HepG2 (cell line): ENCODE measurements around the gene MT1F. TPM values are rescaled to one million over a fixed set of nuclear protein-coding genes. Genes with fewer than 3 reads are reported as not detected.

Experiments used
- AKNA ChIP-seq: sonication (generic); formaldehyde crosslinking; IDR thresholded peaks from 2 replicates; pipeline ENCODE4 v1.4.0; 2020; ENCODE audit warnings: missing genetic modification reagents, borderline replicate concordance
- ARID4A ChIP-seq: sonication (generic); formaldehyde crosslinking; IDR thresholded peaks from 2 replicates; pipeline ENCODE4 v1.5.0; 2020; ENCODE audit warnings: mild to moderate bottlenecking, missing genetic modification reagents, borderline replicate concordance
- GPN1 ChIP-seq: sonication (generic); formaldehyde crosslinking; IDR thresholded peaks from 2 replicates; pipeline ENCODE4 v1.5.1; 2020; ENCODE audit warnings: missing genetic modification reagents, borderline replicate concordance
- HIVEP1 ChIP-seq: sonication (generic); formaldehyde crosslinking; IDR thresholded peaks from 2 replicates; pipeline ENCODE4 v1.4.0; 2020; ENCODE audit warnings: mild to moderate bottlenecking, missing genetic modification reagents
- HNRNPLL ChIP-seq: fragments of 200-400 bp; formaldehyde crosslinking; IDR thresholded peaks from 2 replicates; pipeline ENCODE4 v1.6.1; 2017; ENCODE audit warnings: mild to moderate bottlenecking, low read depth, low read length; ENCODE audit not compliant: poor library complexity, severe bottlenecking
- ISX ChIP-seq: sonication (generic); formaldehyde crosslinking; conservative IDR thresholded peaks from 2 replicates; pipeline ENCODE4 v1.5.0; 2020; ENCODE audit warnings: missing genetic modification reagents
- MEF2D ChIP-seq: sonication (generic); formaldehyde crosslinking; IDR thresholded peaks from 2 replicates; pipeline ENCODE4 v1.5.1; 2020; ENCODE audit warnings: mild to moderate bottlenecking, missing genetic modification reagents
- NCOA5 ChIP-seq: sonication (generic); formaldehyde crosslinking; IDR thresholded peaks from 2 replicates; pipeline ENCODE4 v1.4.0; 2020; ENCODE audit warnings: missing genetic modification reagents
- PHF20 ChIP-seq: sonication (generic); formaldehyde crosslinking; IDR thresholded peaks from 2 replicates; pipeline ENCODE4 v1.5.0; 2020; ENCODE audit warnings: mild to moderate bottlenecking, missing genetic modification reagents
- TFDP2 ChIP-seq: sonication (generic); formaldehyde crosslinking; IDR thresholded peaks from 2 replicates; pipeline ENCODE4 v1.4.0; 2020; ENCODE audit warnings: missing genetic modification reagents
- USF2 ChIP-seq, 2 experiments: sonication (generic) in 1 of 2; formaldehyde crosslinking in 1 of 2; IDR thresholded peaks; 2 replicates each; pipeline versions ENCODE4 v1.5.1 to v1.6.1; 2011 to 2020; ENCODE audit warnings: borderline replicate concordance in 1 of 2, low read depth in 1 of 2, low read length in 1 of 2, mild to moderate bottlenecking in 1 of 2, missing genetic modification reagents in 1 of 2, moderate library complexity in 1 of 2
- XRCC5 ChIP-seq: fragments of 200-400 bp; formaldehyde crosslinking; optimal IDR thresholded peaks from 2 replicates; pipeline ENCODE3; 2017; ENCODE audit warnings: mild to moderate bottlenecking, low read length
- ZMYM3 ChIP-seq: sonication (generic); formaldehyde crosslinking; IDR thresholded peaks from 2 replicates; pipeline ENCODE4 v1.5.1; 2020; ENCODE audit warnings: mild to moderate bottlenecking, missing genetic modification reagents
- ZNF274 ChIP-seq: sonication (generic); formaldehyde crosslinking; IDR thresholded peaks from 2 replicates; pipeline ENCODE4 v1.5.1; 2020; ENCODE audit warnings: mild to moderate bottlenecking, missing genetic modification reagents
- ZNF724P ChIP-seq: sonication (generic); formaldehyde crosslinking; IDR thresholded peaks from 2 replicates; pipeline ENCODE4 v1.8.0; 2022; ENCODE audit warnings: missing genetic modification reagents, borderline replicate concordance
- ZNF777 ChIP-seq: sonication (generic); formaldehyde crosslinking; IDR thresholded peaks from 2 replicates; pipeline ENCODE4 v1.4.0; 2020; ENCODE audit warnings: missing genetic modification reagents
- polyA plus RNA-seq, 8 experiments: library from polyadenylated mRNA; depleted of rRNA in 3 of 8; stranded (reverse) in 7 of 8; unstranded in 1 of 8; fragments of >200 nt; fragmentation: Illumina TruSeq in 4 of 8; extraction: Trizol in 4 of 8; gene quantifications; 2 replicates each; pipeline versions ENCODE4 v1.2.1 to v1.2.3, GENCODE V29; 2011 to 2016; ENCODE audit warnings: low read depth in 4 of 8, missing spikeins in 1 of 8, mixed read lengths in 1 of 8; ENCODE audit not compliant: insufficient read depth in 1 of 8
- total RNA-seq, 5 experiments: library from RNA; depleted of rRNA; stranded (reverse); fragments of >200 nt; fragmentation: Illumina TruSeq; extraction: Trizol; gene quantifications; 2 replicates each; pipeline ENCODE4 v1.2.3, GENCODE V29; 2016; ENCODE audit warnings: low read depth in 1 of 5

The MT1F gene
- total and polyA plus RNA-seq, 2 of the 13 experiments (the other 11 are each of a cell fraction or from before 2014, with no cell fraction given): 1.9 to 169 TPM

- TF ChIP-seq USF2 (IDR thresholded peaks at IDR 0.05; ENCODE audit: low read depth, low read length) (no peak), USF2 (CRISPR knock-in tag; IDR thresholded peaks at IDR 0.05; ENCODE audit: borderline replicate concordance) (no peak), ZNF724P (CRISPR knock-in tag) (no peak), NCOA5 (no peak), ARID4A (CRISPR knock-in tag) (peak; percentile 63; the same call in 1 of the 2 replicates), TFDP2 (peak; percentile 62), PHF20 (CRISPR knock-in tag) (0 out of 2 replicates have a peak, but pooled peaks have one; percentile 66), ZNF274 (CRISPR knock-in tag) (peak; percentile 85), ZMYM3 (CRISPR knock-in tag) (peak; percentile 76), MEF2D (0 out of 2 replicates have a peak, but pooled peaks have one; percentile 19), HIVEP1 (CRISPR knock-in tag) (peak; percentile 74), GPN1 (no peak), HNRNPLL (peak; percentile 78), AKNA (CRISPR knock-in tag) (no peak), ZNF777 (peak; percentile 62), XRCC5 (peak; percentile 87), ISX (CRISPR knock-in tag) (no peak)
These were observed 24.4 kb downstream of the MT1F start, which contains the start of gene MT1X (continued) for GRCh38 chr16:56681939-56682702.
